HG03066 (cell line): ENCODE results near the gene GALK2.
"Not testable (repeated sequence)": the region's sequence is repeated elsewhere in the genome, so short reads cannot be mapped to it uniquely, and the experiment has no call there.

ENCODE experiments used
- ATAC-seq: cut with Tn5 transposase; IDR thresholded peaks from one replicate; pipeline ENCODE4 v1.9.1; 2021; ENCODE audit warnings: low read depth; ENCODE audit not compliant: unreplicated experiment

The GALK2 gene

GRCh38 chr15:49328941-49329340 lies 158.9 kb downstream of the GALK2 start:
- ATAC-seq, result no peak

GRCh38 chr15:49330166-49330565 lies 160.1 kb downstream of the GALK2 start:
- no peak for ATAC-seq

GRCh38 chr15:49331442-49331841 lies 161.4 kb downstream of the GALK2 start:
- ATAC-seq, result no peak

- ATAC-seq, result no peak
These were observed 161.9 kb downstream of the GALK2 start for GRCh38 chr15:49331951-49332350.

GRCh38 chr15:49339656-49340055 lies 169.6 kb downstream of the GALK2 start:
- ATAC-seq, result no peak

- ATAC-seq, result no peak
These were observed 173.5 kb downstream of the GALK2 start for GRCh38 chr15:49343546-49343945.

- not testable (repeated sequence) for ATAC-seq
These were observed 184.4 kb downstream of the GALK2 start for GRCh38 chr15:49354439-49354838.

- ATAC-seq, result no peak
These were observed 191.3 kb downstream of the GALK2 start for GRCh38 chr15:49361370-49361769.

- ATAC-seq, result no peak
These were observed 196.4 kb downstream of the GALK2 start for GRCh38 chr15:49366496-49366895.

GRCh38 chr15:49370782-49371181 lies 200.7 kb downstream of the GALK2 start:
- ATAC-seq, result no peak

GRCh38 chr15:49372366-49372765 lies 202.3 kb downstream of the GALK2 start:
- no peak for ATAC-seq

- ATAC-seq, result no peak
These were observed 209.9 kb downstream of the GALK2 start for GRCh38 chr15:49379996-49380395.

- no peak for ATAC-seq
These were observed 210.9 kb downstream of the GALK2 start for GRCh38 chr15:49380912-49381311.
